Measurements from ENCODE around the gene CALHM2.

CALHM2 gene

GRCh38 chr10:103451831-103452505 lies at the start of gene CALHM2:
Gene CALHM2, minus strand, starts transcription at chr10:103452370. Its CDS starts 2,429 bp downstream, at chr10:103449941.
- in situ Hi-C loops (cut with MboI; ENCODE audit: low sequenced_read_pairs), result no loop called here
- Histone ChIP-seq H3K27me3 (ENCODE audit: low read depth) (no peaks in the 10 kb centered on the region), H3K4me1 (peaks cover 6% of the 10 kb centered on the region), H3K36me3 (replicated peaks) (peaks cover 5% of the 10 kb centered on the region), H3K9me3 (no peaks in the 10 kb centered on the region), H3K4me3 (peak within 1 kb of the TSS; percentile 27)
- peak in 1 of 2 experiments; percentile 70 for DNase-seq (ENCODE audit: low spot score in 2 of 2)

- Histone ChIP-seq H3K4me3 (no peak overlapping the region), H3K9me3 (no peaks in the 10 kb centered on the region; the same call in 1 of the 2 replicates), H3K27me3 (ENCODE audit: low read depth) (peaks cover 25% of the 10 kb centered on the region), H3K4me1 (0 out of 2 replicates have a peak, but pooled peaks cover 2% of the 10 kb centered on the region), H3K36me3 (replicated peaks) (no peaks in the 10 kb centered on the region)
- no peak for DNase-seq (ENCODE audit: low spot score in 2 of 2)
- in situ Hi-C loops (cut with MboI; ENCODE audit: low sequenced_read_pairs), result no loop called here
These were observed 49.0 kb upstream of the CALHM2 start for GRCh38 chr10:103501186-103501585.

GRCh38 chr10:103500481-103500880 lies 48.3 kb upstream of the CALHM2 start:
- no peak for DNase-seq (ENCODE audit: low spot score in 2 of 2)
- Histone ChIP-seq H3K4me3 (no peak overlapping the region), H3K36me3 (replicated peaks) (no peaks in the 10 kb centered on the region), H3K9me3 (no peaks in the 10 kb centered on the region; the same call in 1 of the 2 replicates), H3K27me3 (ENCODE audit: low read depth) (peaks cover 28% of the 10 kb centered on the region), H3K4me1 (0 out of 2 replicates have a peak, but pooled peaks cover 2% of the 10 kb centered on the region)
- in situ Hi-C loops (cut with MboI; ENCODE audit: low sequenced_read_pairs), result no loop called here

- Histone ChIP-seq H3K27me3 (ENCODE audit: low read depth) (peaks cover 32% of the 10 kb centered on the region), H3K4me3 (no peak overlapping the region), H3K4me1 (0 out of 2 replicates have a peak, but pooled peaks cover 2% of the 10 kb centered on the region), H3K36me3 (replicated peaks) (no peaks in the 10 kb centered on the region), H3K9me3 (no peaks in the 10 kb centered on the region; the same call in 1 of the 2 replicates)
- no peak for DNase-seq (ENCODE audit: low spot score in 2 of 2)
- in situ Hi-C loops (cut with MboI; ENCODE audit: low sequenced_read_pairs), result no loop called here
These were observed 47.7 kb upstream of the CALHM2 start for GRCh38 chr10:103499881-103500280.

GRCh38 chr10:103498936-103499638 lies 46.9 kb upstream of the CALHM2 start:
- DNase-seq (ENCODE audit: low spot score in 2 of 2), result no peak
- in situ Hi-C loops (cut with MboI; ENCODE audit: low sequenced_read_pairs), result no loop called here
- H3K4me1 ChIP-seq, result no peaks in the 10 kb centered on the region
- no peaks in the 10 kb centered on the region for H3K9me3 ChIP-seq
- no peak overlapping the region for H3K4me3 ChIP-seq
- no peaks in the 10 kb centered on the region for H3K36me3 ChIP-seq (replicated peaks)
- H3K27me3 ChIP-seq (ENCODE audit: low read depth), result peaks cover 40% of the 10 kb centered on the region

- Histone ChIP-seq H3K27me3 (ENCODE audit: low read depth) (peaks cover 56% of the 10 kb centered on the region), H3K4me3 (no peak overlapping the region), H3K36me3 (replicated peaks) (no peaks in the 10 kb centered on the region), H3K4me1 (no peaks in the 10 kb centered on the region), H3K9me3 (no peaks in the 10 kb centered on the region)
- no peak for DNase-seq (ENCODE audit: low spot score in 2 of 2)
- in situ Hi-C loops (cut with MboI; ENCODE audit: low sequenced_read_pairs), result no loop called here
These were observed 45.2 kb upstream of the CALHM2 start for GRCh38 chr10:103497161-103497915.

- no peaks in the 10 kb centered on the region for H3K36me3 ChIP-seq (replicated peaks)
- no peak for DNase-seq (ENCODE audit: low spot score in 2 of 2)
- H3K9me3 ChIP-seq, result no peaks in the 10 kb centered on the region
- in situ Hi-C loops (cut with MboI; ENCODE audit: low sequenced_read_pairs), result no loop called here
- H3K4me3 ChIP-seq, result no peak overlapping the region
- peaks cover 57% of the 10 kb centered on the region for H3K27me3 ChIP-seq (ENCODE audit: low read depth)
- H3K4me1 ChIP-seq, result no peaks in the 10 kb centered on the region
These were observed 43.2 kb upstream of the CALHM2 start for GRCh38 chr10:103495321-103495720.

- Histone ChIP-seq H3K27me3 (ENCODE audit: low read depth) (peaks cover 57% of the 10 kb centered on the region), H3K4me1 (no peaks in the 10 kb centered on the region), H3K4me3 (peak overlapping the region; percentile 16; the same call in 1 of the 2 replicates), H3K9me3 (no peaks in the 10 kb centered on the region), H3K36me3 (replicated peaks) (no peaks in the 10 kb centered on the region)
- peak in 1 of 2 experiments; percentile 27 for DNase-seq (ENCODE audit: low spot score in 2 of 2)
- in situ Hi-C loops (cut with MboI; ENCODE audit: low sequenced_read_pairs), result no loop called here
These were observed 42.0 kb upstream of the CALHM2 start for GRCh38 chr10:103493916-103494877.

- Histone ChIP-seq H3K4me3 (peak within 1 kb of the TSS; percentile 20), H3K9me3 (no peaks in the 10 kb centered on the region), H3K27me3 (ENCODE audit: low read depth) (peaks cover 50% of the 10 kb centered on the region), H3K4me1 (no peaks in the 10 kb centered on the region), H3K36me3 (replicated peaks) (no peaks in the 10 kb centered on the region)
- peak in 1 of 2 experiments; percentile 62 for DNase-seq (ENCODE audit: low spot score in 2 of 2)
- in situ Hi-C loops (cut with MboI; ENCODE audit: low sequenced_read_pairs), result no loop called here
These were observed 41.3 kb upstream of the CALHM2 start, which contains the start of gene NEURL1 for GRCh38 chr10:103493362-103493915. Gene NEURL1, plus strand, starts transcription at chr10:103493705. Its CDS starts 683 bp downstream, at chr10:103494388.

- H3K27me3 ChIP-seq (ENCODE audit: low read depth), result peaks cover 48% of the 10 kb centered on the region
- no peaks in the 10 kb centered on the region for H3K4me1 ChIP-seq
- no peaks in the 10 kb centered on the region for H3K36me3 ChIP-seq (replicated peaks)
- no peaks in the 10 kb centered on the region for H3K9me3 ChIP-seq
- H3K4me3 ChIP-seq, result no peak overlapping the region
- no peak for DNase-seq (ENCODE audit: low spot score in 2 of 2)
- in situ Hi-C loops (cut with MboI; ENCODE audit: low sequenced_read_pairs), result no loop called here
These were observed 40.6 kb upstream of the CALHM2 start for GRCh38 chr10:103492655-103493261.

GRCh38 chr10:103491729-103492364 lies 39.7 kb upstream of the CALHM2 start:
- H3K27me3 ChIP-seq (ENCODE audit: low read depth), result peaks cover 39% of the 10 kb centered on the region
- in situ Hi-C loops (cut with MboI; ENCODE audit: low sequenced_read_pairs), result no loop called here
- H3K36me3 ChIP-seq (replicated peaks), result no peaks in the 10 kb centered on the region
- DNase-seq (ENCODE audit: low spot score in 2 of 2), result no peak
- H3K4me3 ChIP-seq, result no peak overlapping the region
- no peaks in the 10 kb centered on the region for H3K9me3 ChIP-seq
- no peaks in the 10 kb centered on the region for H3K4me1 ChIP-seq

GRCh38 chr10:103490986-103491314 lies 38.8 kb upstream of the CALHM2 start:
- Histone ChIP-seq H3K4me3 (no peak overlapping the region), H3K27me3 (ENCODE audit: low read depth) (peaks cover 35% of the 10 kb centered on the region), H3K9me3 (no peaks in the 10 kb centered on the region), H3K4me1 (no peaks in the 10 kb centered on the region; the same call in 1 of the 2 replicates), H3K36me3 (replicated peaks) (no peaks in the 10 kb centered on the region)
- DNase-seq (ENCODE audit: low spot score in 2 of 2), result no peak
- in situ Hi-C loops (cut with MboI; ENCODE audit: low sequenced_read_pairs), result no loop called here

Data from HAP-1 (cell line).